ENCODE data around the gene MCM7.

Gene MCM7

DNA sequence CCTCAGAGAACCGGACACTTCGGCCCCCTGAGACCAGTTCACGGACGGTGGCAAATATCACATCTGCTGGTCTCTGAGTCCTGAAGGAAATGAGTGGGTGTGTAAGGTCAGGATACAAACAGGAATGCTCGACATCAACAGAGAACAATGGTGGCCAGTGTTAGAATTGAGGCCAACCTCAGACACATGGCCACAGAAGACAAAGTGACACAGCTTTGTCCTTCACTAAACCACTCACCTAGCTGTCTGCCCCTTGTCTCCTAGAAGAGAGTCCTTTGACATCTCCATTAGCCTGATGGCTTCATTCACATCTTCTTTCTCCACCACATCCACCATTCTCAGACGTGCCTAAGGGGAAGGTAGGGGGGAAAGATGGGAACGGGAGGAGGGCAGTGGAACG lies 8.1 kb downstream of the MCM7 start:
- DNase-seq: no peak

DNA sequence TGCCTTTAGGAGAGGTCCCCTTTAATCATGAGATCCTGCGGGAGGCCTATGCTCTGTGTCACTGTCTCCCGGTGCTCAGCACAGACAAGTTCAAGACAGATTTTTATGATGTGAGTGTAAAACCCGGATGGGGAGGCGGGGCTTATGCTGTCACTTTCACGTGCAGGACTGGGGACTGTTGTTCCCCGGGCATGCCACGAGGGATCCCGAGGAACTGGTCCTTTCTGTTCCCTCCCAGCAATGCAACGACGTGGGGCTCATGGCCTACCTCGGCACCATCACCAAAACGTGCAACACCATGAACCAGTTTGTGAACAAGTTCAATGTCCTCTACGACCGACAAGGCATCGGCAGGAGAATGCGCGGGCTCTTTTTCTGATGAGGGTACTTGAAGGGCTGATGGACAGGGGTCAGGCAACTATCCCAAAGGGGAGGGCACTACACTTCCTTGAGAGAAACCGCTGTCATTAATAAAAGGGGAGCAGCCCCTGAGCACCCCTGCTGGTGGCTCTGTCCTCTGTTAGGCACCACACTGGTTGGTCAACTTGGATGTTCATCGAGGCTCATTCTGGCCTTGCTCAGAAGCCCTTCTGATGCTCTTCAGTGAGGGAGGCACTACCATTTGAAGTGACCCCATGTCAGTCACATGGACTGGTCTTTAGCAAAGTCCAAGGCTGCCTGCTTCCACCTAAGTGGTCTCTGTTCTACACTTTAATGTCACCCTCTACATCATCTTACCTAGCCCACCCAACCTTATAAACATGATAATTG lies 9.6 kb downstream of the MCM7 start:
- DNase-seq: no peak

DNA sequence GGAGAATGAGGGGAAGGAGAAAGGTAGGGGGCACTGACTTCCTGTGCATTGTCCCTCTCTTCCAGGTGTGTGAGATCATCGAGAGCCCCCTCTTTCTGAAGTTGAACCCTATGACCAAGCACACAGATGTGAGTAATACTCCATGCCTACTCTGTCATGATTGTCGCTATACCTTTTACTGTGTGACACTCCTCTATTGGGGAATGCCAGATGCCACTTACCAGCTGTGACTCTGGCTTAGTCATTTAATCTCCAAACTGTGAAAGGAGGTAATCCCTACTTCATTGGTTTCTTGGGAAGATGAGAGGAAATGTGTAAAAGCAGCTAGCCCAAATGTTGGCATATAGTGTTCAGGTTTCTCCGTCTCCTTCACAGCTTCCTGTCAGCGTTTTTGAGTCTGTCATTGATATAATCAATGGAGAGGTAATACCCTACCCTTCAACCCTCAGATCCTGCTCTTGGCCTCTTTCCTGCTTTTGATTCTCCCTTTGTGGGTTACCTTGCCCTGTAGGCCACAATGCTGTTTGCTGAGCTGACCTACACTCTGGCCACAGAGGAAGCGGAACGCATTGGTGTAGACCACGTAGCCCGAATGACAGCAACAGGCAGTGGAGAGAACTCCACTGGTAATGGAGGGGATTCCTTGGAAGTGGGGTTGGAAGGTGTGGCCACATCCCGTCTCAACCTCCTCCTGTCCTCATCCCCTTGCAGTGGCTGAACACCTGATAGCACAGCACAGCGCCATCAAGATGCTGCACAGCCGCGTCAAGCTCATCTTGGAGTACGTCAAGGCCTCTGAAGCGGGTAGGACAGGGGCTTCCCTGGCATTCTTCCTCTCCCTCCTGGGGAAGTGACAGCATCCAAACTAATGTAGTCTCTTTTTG lies 10.4 kb downstream of the MCM7 start:
- DNase-seq: no peak

DNA sequence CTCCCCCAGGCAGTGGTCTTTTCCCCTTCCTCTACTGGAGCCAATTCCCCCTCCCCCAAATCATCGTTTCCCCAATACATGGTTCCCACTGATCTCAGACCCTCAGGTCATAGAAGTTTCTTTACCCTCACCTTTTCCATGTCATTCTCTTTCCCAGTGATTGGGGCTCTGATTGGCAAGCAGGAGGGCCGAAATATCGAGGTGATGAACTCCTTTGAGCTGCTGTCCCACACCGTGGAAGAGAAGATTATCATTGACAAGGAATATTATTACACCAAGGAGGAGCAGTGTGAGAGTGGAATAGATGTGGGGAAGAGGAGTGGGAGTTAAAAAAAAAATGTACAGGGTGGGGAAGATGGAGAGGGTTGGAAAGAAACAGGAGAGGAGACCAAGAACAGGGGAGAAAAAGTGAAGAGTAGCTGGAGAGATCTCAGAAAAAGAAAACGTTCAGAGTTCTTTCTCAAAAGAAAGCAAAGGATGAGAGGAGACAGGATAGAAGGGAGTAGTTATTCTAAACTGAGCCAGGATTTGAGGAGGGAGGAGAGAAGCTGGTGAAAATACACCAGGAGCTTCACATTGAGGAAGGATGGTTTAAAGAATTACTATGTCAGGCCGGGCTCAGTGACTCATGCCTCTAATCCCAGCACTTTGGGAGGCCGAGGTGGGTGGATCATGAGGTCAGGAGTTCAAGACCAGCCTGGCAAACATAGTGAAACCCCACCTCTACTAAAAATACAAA lies 11.6 kb downstream of the MCM7 start:
- no peak for DNase-seq

DNA sequence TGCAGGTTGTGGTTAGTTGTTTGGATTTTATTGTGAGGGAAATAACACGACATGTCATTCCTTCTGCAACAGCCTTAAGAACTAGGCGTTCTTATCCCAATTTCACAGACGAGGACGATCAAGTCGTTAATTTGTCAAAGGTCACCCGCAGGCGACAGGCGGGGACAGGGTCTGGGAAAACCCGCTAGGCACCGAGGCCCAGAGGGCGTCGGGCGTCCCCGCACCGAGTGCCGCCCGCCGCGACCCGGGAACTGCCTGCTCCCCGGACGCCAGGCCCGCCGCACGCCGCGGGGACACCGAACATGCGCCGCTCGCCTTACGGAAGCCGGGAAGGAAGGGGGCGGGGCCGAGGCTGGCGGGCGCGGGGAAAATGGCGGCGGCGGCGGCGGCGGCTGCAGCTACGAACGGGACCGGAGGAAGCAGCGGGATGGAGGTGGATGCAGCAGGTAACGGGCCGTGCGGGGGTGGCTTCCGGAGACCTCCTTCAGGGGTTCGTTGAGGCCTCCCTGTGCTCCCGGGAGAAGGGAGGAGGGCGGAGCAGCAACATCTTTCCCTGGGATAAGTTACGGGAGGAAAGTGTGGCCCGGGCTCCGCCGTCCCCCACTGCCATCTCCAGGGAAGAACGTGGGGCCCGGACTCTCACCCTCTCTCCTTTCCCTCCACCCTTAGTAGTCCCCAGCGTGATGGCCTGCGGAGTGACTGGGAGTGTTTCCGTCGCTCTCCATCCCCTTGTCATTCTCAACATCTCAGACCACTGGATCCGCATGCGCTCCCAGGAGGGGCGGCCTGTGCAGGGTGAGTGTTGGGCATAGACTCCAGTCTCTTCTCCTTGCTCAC lies 12.4 kb downstream of the MCM7 start, which contains the start of gene COPS6:
Gene COPS6, plus strand, starts transcription at position 349 of the 837 bp plus-strand sequence. Its CDS starts 22 bp downstream, at position 371.
- peak; percentile 55 for DNase-seq

DNA sequence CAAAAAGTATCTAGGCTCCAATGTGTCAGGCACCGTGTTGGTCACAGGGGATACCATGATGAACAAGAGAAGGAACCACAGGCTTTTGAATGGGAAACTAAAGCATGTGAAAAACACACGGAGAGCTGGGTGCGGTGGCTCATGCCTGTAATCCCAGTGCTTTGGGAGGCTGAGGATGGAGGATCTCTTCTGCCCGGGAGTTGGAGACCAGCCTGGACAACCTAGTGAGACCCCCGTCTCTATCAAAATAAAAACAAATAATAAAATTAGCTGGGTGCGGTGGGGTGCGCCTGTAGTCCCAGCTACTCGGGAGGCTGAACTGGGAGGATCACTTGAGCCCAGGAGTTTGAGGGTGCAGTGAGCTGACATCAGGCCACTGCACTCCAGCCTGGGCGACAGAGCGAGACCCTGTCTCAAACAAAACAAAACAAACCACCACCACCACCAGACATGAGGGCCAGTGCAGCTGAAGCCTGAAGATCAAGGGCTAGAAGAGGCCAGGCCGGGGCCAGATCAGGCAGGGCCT lies 13.0 kb downstream of the MCM7 start:
- no peak for DNase-seq

DNA sequence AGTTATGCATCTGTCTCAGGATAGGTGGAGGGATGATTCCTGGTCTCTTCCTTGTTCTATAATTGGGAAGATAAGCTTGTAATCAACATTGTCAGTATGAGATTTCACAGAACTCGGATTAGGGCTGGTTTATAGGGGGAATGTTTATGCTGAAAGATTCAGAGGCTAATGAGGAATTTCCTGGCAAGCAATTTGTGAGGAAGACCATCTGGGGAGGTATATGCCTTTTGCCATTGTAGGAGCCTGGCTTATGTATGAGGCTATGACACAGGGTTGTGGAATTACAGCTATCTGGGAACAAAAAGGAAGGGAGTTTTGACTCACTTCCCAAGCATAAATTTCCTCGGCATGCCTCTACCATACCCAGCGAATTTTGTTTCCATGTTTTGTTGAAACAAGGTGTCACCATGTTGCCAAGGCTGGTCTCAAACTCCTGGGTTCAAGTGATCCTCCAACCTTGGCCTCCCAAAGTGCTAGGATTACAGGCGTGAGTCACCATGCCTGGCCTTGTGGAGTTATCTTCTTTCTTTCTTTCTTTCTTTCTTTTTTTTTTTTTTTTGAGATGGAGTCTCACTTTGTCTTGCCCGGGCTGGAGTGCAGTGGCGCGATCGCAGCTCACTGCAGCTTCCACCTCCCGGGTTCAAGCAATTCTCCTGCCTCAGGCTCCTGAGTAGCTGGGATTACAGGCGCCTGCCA lies 14.0 kb downstream of the MCM7 start:
- DNase-seq: no peak

DNA sequence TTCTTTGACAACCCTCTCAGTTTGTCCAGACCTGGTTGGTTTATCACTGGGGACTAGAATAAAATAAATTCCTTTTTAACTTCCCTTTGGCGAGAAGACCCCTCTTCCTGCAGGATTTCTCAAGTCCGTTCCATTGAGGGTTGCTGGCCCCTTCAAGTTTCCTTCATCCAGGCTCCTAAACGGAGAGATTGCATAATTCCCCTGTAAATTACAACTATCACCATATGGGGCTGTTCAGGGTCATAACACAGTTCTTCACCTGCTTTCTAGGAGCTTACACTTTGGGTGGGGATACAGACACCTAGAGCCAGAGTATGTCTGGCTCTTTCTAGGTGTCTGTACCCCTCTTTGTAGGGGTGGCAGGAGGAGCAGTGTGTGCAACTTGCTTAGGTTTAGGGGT lies 15.7 kb downstream of the MCM7 start:
- no peak for DNase-seq

DNA sequence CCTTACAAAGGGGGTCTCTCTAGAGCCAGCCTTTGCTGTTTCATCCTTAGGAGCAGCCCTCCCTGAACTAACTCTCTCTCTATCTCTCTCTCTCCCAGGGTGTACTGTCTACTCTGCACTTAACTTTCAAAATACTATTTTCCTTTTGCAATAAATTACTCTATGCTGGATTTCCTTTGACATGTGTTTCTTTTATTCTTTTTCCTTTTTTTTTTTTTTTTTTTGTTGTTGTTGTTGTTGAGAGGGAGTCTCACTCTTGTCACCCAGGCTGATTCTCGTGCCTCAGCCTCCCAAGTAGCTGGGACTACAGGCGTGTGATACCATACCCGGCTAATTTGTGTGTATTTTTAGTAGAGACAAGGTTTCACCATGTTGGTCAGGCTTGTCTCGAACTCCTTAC lies 18.2 kb downstream of the MCM7 start:
- no peak for DNase-seq

DNA sequence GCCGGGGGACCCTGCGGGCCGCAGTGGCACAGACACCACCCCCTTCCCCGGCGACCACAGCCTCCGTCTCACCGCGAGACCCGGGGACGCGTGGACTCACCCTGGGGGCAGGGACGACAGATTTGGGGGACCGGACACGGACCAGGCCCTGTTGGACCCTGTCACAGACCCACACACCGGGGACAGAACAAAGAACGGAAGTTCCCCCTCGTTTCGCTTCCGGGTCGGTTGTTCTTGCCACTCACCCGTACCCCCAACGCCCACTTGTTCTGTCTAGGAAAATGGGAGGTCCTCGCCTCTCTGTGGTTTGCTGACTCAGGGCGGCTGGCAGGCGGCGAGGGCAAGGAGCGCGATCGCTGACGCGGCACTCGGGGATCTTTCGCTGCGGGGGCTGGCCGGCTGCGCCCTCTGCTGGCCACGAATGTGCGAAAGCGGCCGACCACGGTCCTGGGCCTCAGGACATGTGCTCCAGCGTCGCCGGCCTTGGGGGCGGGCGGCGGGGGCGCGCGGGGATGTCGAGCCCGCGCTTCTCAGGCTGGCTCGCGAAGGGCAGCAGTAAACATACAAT lies 19.6 kb downstream of the MCM7 start, which contains the start of gene ZNF3:
Gene ZNF3, minus strand, starts transcription at position 189 of the 568 bp plus-strand sequence. CDS start 4,366 bp downstream, outside the sequence.
- DNase-seq: peak; percentile 97

DNA sequence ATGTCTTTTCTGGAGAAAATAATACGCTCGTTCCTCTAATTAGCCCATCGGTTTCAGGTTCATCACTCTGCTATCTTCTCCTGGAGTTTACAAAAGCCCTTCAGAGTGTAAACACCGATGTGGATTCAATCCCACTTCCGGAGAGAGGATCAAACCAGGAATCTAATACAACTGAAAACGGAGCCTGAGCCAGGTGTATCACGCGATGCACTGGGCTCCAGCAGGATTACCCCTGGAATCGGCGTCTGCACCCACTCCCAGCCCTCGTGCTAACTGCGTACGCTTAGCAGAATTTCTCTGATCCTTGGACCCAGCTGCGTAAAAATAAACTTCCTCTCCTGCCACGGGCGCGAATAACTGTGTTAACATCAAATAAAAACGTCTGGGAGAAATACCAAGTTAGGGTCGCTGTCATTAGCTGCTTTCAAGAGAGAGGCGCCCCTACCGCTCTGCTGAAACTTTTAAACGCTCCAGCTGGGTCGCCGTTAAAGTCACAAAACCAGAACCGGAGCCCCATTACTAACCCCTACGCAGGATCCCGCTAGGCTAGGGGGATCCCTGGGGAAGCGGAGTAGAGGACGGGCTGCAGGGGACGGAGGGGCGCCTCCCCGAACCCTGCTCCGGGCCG lies 20.2 kb downstream of the MCM7 start:
- no peak for DNase-seq

DNA sequence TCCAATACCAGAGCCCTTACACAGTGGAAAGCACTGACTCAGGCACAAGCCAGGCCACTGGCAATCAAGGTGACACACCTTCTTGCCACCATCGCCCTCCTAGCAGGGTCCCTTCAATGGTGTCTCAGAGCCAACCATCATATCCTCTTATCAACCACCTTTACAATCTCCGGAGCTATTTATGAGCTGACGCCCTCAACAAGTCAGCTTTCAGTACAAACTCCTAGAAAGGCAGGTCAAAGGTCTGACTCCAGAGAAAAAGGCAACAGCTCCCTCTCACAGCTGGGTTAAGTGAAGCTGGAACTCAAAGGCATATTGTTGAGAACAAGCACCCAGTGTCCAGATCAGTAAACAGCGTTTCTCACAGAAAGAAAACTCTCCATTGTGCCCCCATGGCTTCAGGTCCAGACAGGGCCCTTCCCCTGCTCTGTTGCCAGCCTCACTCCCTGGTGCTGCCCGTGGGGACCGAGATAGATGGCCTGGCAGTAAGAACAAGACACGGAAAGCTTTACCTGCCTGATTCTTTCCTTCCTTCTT lies 22.1 kb downstream of the MCM7 start:
- DNase-seq: no peak

DNA sequence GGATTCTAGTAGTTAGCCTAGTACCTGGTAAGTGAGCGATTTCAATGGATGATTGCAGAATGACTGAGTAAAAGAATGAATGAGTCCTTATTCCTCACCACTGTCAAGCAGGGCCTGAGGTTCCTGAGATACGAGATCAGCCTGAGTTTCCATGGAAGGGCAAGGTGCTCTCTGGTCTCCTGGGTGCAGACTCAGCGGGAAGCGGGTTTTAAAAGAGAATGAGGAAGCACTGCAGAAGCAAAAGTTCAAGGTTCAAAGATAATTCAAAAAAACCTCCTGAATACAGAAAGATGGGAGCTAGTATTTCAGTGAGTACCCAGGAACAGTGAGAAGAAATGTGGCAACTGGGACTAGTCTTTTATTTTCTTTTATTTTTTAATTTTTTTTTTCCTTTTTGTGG lies 24.0 kb downstream of the MCM7 start:
- no peak for DNase-seq

DNA sequence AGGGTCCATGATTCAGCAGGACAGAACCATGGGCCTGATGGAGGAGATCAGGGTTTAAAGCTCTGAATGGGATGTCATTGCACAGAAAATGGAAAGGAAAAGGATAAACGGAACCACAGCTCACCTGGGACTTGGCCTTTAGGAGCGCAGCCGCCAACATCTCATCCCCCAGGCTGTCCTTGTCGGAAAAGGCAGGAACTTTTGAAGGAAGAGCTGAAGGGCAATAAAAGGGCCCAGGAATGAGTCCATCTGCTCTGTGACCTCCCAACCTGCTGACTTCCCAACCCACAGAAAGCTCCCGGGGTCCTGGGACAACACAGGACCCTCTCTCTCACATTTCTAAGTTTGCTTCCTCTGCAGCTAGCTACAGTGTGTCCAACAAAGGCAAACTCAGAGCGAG lies 25.8 kb downstream of the MCM7 start:
- DNase-seq: no peak

DNA sequence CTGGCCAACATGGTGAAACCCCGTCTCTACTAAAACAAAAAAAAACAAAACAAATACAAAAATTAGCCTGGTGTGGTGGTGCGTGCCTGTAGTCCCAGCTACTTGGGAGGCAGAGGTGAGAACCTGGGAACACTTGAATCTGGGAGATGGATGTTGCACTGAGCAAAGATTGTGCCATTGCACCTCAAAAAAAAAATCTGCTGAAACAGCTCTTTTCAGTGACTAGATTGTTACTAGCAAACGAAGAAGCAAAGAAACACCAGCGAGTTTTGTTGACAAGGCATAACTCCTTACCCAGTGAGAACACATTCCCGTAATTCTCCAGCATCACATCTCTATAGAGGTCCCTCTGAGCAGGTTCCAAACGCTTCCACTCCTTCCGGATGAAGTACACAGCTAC lies 26.4 kb downstream of the MCM7 start:
- no peak for DNase-seq

DNA sequence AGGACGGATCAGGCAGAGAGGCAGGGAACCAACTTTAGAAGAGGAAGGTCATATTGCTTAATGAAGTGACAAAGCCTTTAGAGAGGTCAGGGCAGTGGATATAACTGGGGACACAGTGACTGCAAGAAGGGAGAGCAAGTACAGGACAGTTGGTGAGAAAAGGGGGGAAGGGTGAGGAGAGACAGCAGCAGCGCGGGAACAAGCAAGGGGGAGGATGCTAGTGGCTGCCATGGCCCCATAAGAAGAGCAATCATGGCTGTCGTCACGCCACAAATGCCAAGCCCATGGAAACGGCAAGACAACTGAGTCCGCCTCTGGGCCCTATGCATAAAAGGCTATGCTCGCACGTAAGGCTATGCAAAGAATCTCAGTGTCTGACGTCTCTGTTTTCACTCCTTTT lies 28.7 kb downstream of the MCM7 start:
- no peak for DNase-seq

DNA sequence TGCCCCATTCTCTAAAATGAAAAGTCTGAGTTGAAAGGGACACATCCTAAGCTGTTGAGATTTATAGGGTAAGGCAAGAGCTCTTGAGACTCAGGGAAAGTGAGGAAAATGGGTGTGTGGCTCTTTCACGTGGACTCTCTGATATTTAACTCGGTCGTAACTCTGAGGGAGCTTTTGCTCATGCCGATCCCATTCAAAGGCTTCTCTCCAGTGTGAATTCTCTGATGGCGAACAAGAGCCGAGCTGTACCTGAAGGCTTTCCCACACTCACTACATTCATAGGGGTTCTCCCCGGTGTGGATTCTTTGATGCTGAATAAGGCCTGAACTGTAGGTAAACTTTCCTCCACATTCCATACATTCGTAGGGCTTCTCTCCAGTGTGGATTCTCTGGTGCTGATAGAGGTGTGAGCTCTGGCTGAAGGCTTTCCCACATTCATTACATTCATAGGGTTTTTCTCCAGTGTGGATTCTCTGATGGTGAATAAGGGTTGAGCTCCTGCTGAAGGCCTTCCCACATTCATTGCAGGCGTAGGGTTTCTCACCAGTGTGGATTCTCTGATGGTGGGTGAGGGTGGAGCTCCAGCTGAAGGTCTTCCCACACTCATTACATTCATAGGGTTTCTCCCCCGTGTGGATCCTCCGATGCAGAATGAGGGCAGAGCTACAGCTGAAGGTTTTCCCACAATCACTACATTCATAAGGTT lies 30.0 kb downstream of the MCM7 start:
- DNase-seq: no peak

DNA sequence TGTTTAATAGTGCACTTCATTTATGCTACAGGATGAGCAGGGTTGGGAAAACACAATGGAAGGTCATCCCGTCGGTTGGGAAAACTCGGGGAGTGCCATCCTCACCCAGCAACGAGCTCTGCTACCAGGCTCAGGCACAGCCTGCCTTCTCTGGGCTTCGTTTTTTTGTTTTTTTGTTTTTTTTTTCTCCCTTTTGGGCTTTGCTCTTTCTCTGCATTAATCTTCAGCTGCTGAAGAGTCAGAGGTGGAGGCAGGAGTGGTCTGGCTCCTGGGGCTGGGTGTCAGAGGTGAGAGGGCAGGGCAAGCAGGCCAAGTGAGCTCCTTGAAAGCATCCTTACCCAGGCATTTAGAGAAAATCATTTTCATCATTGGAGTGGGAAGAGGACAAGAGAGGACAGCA lies 31.2 kb downstream of the MCM7 start:
- DNase-seq: no peak

DNA sequence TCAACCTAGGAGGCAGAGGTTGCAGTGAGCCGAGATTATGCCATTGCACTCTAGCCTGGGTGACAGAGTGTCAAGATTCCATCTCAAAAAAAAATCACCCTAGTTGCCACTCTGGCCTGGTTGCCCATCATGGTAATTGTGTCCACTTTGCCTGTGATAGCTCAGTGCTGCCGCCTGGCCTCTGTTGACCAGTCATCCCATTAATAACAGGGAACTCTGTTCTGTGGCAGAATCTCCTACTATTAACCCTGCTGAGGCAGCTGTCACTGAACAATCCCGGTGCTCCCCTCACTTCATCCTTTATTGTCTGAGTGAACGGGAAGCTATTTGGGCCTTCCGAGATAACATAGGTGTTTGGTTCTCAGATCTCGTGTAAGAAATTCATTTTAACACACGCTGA lies 34.2 kb downstream of the MCM7 start:
- no peak for DNase-seq
